HepG2 (cell line): ENCODE measurements around the gene NT5C1B. TPM values are rescaled to one million over a fixed set of nuclear protein-coding genes. Genes with fewer than 3 reads are reported as not detected.

Experiments
- ATAC-seq: fragments of 200-7000 bp; cut with Tn5 transposase; 3 replicates; pipeline ENCODE4 v1.9.1; 2020; ENCODE audit warnings: mild to moderate bottlenecking, moderate library complexity
- BruUV-seq: library from RNA; stranded (reverse); fragments of 400-500 nt; replicated peaks from 2 replicates; lab custom pipeline; 2021; lab: Mats Ljungman, UMichigan
- CTCF ChIA-PET: fragments of 300-600 bp; formaldehyde crosslinking; extraction: SDS; loops from one replicate; lab custom pipeline; 2021; ENCODE audit warnings: low total read pairs, inconsistent platforms, low intra/inter-chr PET ratio; lab: Yijun Ruan, JAX
- POLR2A ChIA-PET: fragments of 350-600 bp; sonication (Branson Sonifier 250); formaldehyde crosslinking; loops from one replicate; lab custom pipeline; 2020; ENCODE audit warnings: antibody characterized with exemption, inconsistent platforms; lab: Yijun Ruan, JAX
- DNase-seq: peaks from one replicate; pipeline ENCODE4 v3.0.0-alpha.2; 2015; ENCODE audit warnings: low spot score
- FAIRE-seq: peaks from 3 replicates; lab custom pipeline; 2011; peaks lifted over from hg19 to GRCh38; lab: Jason Lieb, UNC
- H2AFZ ChIP-seq: one replicate; pipeline ENCODE4 v1.6.1; 2011; ENCODE audit warnings: low read length, inconsistent platforms
- H3K27ac ChIP-seq: fragments of 300-600 bp; 3 replicates; pipeline ENCODE4 v1.8.0; 2011; ENCODE audit warnings: mixed run types, mild to moderate bottlenecking, mixed read lengths, low read length, inconsistent platforms; ENCODE audit not compliant: insufficient read depth; ENCODE audit errors: extremely low read length
- H3K27me3 ChIP-seq, 2 experiments: fragments of 200-600 bp in 1 of 2; 2 replicates in 1 of 2; 3 replicates in 1 of 2; pipeline versions ENCODE4 v1.6.0 to v1.8.0; 2011; ENCODE audit warnings: low read length in 2 of 2, mild to moderate bottlenecking in 2 of 2, moderate library complexity in 2 of 2, inconsistent platforms in 1 of 2; ENCODE audit not compliant: insufficient read depth in 2 of 2, control insufficient read depth in 1 of 2
- H3K36me3 ChIP-seq, 2 experiments: fragments of 200-600 bp in 1 of 2; replicated peaks in 1 of 2; 2 replicates in 1 of 2; 3 replicates in 1 of 2; pipeline versions ENCODE4 v1.5.1 to v1.8.0; 2011; ENCODE audit warnings: low read length in 2 of 2, inconsistent platforms in 1 of 2; ENCODE audit not compliant: insufficient read depth in 2 of 2, control insufficient read depth in 1 of 2
- H3K4me1 ChIP-seq: 2 replicates; pipeline ENCODE4 v1.5.1; 2012; ENCODE audit warnings: low read length, inconsistent platforms; ENCODE audit not compliant: insufficient read depth
- H3K4me2 ChIP-seq: 2 replicates; pipeline ENCODE4 v1.6.0; 2011; ENCODE audit warnings: low read depth, low read length, inconsistent platforms
- H3K4me3 ChIP-seq, 3 experiments: fragments of 200-600 bp in 1 of 3; sonication (generic), shearing (Covaris generic) in 1 of 3; replicated peaks in 1 of 3; 2 replicates each; pipeline ENCODE4 v1.5.1; 2011 to 2016; ENCODE audit warnings: low read length in 3 of 3, inconsistent platforms in 2 of 3, low read depth in 2 of 3, mild to moderate bottlenecking in 2 of 3, control low read depth in 1 of 3, mixed read lengths in 1 of 3; ENCODE audit not compliant: insufficient read depth in 1 of 3
- H3K79me2 ChIP-seq: one replicate; pipeline ENCODE4 v1.6.1; 2011; ENCODE audit warnings: low read length, inconsistent platforms; ENCODE audit not compliant: insufficient read depth
- H3K9ac ChIP-seq: 2 replicates; pipeline ENCODE4 v1.6.0; 2011; ENCODE audit warnings: mild to moderate bottlenecking, low read depth, low read length, inconsistent platforms; ENCODE audit not compliant: insufficient read depth
- H3K9me3 ChIP-seq: 2 replicates; pipeline ENCODE4 v1.5.1; 2012; ENCODE audit warnings: mild to moderate bottlenecking, low read length
- H4K20me1 ChIP-seq: 2 replicates; pipeline ENCODE4 v1.6.0; 2011; ENCODE audit warnings: inconsistent platforms, mild to moderate bottlenecking, low read length, moderate library complexity; ENCODE audit not compliant: insufficient read depth
- ISX ChIP-seq: sonication (generic); formaldehyde crosslinking; conservative IDR thresholded peaks from 2 replicates; pipeline ENCODE4 v1.5.0; 2020; ENCODE audit warnings: missing genetic modification reagents
- MBD4 ChIP-seq: IDR thresholded peaks from 2 replicates; pipeline ENCODE4 v1.6.1; 2012; ENCODE audit warnings: low read length, inconsistent platforms, borderline replicate concordance
- MED8 ChIP-seq: sonication (generic); formaldehyde crosslinking; IDR thresholded peaks from 2 replicates; pipeline ENCODE4 v1.8.1; 2023; ENCODE audit warnings: mild to moderate bottlenecking, missing genetic modification reagents; ENCODE audit not compliant: insufficient replicate concordance
- MIER2 ChIP-seq: IDR thresholded peaks from 2 replicates; pipeline ENCODE4 v1.6.1; 2016; ENCODE audit warnings: missing biosample characterization, missing genetic modification reagents
- MNT ChIP-seq: fragments of 450-650 bp; IDR thresholded peaks from 2 replicates; pipeline ENCODE4 v1.6.1; 2016
- NFYB ChIP-seq: sonication (generic); formaldehyde crosslinking; IDR thresholded peaks from 2 replicates; pipeline ENCODE4 v1.4.0; 2020; ENCODE audit warnings: missing genetic modification reagents
- NKX3-1 ChIP-seq: sonication (generic); formaldehyde crosslinking; IDR thresholded peaks from 2 replicates; pipeline ENCODE4 v1.5.0; 2020; ENCODE audit warnings: missing genetic modification reagents
- RAD51 ChIP-seq: fragments of 450-650 bp; IDR thresholded peaks from 2 replicates; pipeline ENCODE4 v1.6.1; 2016; ENCODE audit warnings: borderline replicate concordance
- SIN3A ChIP-seq: IDR thresholded peaks from 2 replicates; pipeline ENCODE4 v1.6.1; 2011; ENCODE audit warnings: low read depth, mild to moderate bottlenecking, control low read depth, low read length, borderline replicate concordance
- ZNF549 ChIP-seq: sonication (generic); formaldehyde crosslinking; IDR thresholded peaks from 2 replicates; pipeline ENCODE4 v1.5.0; 2020; ENCODE audit warnings: missing genetic modification reagents
- WGBS: methylation state at CpG from one replicate; pipeline ENCODE4 v1.1.6; 2017; ENCODE audit warnings: low lambda C conversion rate; 5-methylcytosine and 5-hydroxymethylcytosine counted together
- in situ Hi-C: cut with HindIII; loops from 2 replicates; pipeline ENCODE4 v1.10.0; 2017; ENCODE audit warnings: low pct_unique_long_range_greater_than_20kb; ENCODE audit not compliant: extremely low pct_ligation_motif_present
- intact Hi-C: fragments of 100-400 bp; cut with micrococcal nuclease; formaldehyde crosslinking; loops from one replicate; pipeline ENCODE4 v1.10.0; 2022; ENCODE audit not compliant: unreplicated experiment
- polyA plus RNA-seq, 8 experiments: library from polyadenylated mRNA; depleted of rRNA in 3 of 8; stranded (reverse) in 7 of 8; unstranded in 1 of 8; fragments of >200 nt; fragmentation: Illumina TruSeq in 4 of 8; extraction: Trizol in 4 of 8; gene quantifications; 2 replicates each; pipeline versions ENCODE4 v1.2.1 to v1.2.3, GENCODE V29; 2011 to 2016; ENCODE audit warnings: low read depth in 4 of 8, missing spikeins in 1 of 8, mixed read lengths in 1 of 8; ENCODE audit not compliant: insufficient read depth in 1 of 8
- total RNA-seq, 5 experiments: library from RNA; depleted of rRNA; stranded (reverse); fragments of >200 nt; fragmentation: Illumina TruSeq; extraction: Trizol; gene quantifications; 2 replicates each; pipeline ENCODE4 v1.2.3, GENCODE V29; 2016; ENCODE audit warnings: low read depth in 1 of 5
- TF ChIP-seq, protein P1 (sequence below): sonication (generic); formaldehyde crosslinking; IDR thresholded peaks from 2 replicates; pipeline ENCODE4 v1.4.0; 2020; ENCODE audit warnings: missing genetic modification reagents

NT5C1B gene
- total and polyA plus RNA-seq, 2 of the 13 experiments (the other 11 are each of a cell fraction or from before 2014, with no cell fraction given): not detected

DNA sequence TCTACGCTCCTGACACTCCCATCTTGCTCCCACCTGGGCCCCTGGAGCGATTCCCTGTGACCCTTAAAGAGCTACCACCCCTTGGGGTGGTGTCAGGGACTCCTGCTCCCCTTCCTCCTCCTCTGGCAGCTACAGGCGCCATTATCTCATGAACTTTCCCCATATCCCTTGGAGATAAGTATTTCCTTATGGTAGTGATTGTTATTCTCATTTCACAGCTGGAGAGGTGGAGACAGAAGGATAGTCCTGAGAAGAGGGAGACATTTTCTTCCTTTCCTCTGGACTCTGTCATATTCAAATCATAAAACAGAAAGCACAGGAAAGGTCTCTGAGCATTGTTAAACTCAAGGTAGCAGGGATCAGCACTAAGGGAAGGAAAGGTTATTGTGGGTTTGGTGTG, 63.5 kb downstream of the NT5C1B start:
- no peak overlapping the region for H3K9ac ChIP-seq
- no peaks in the 10 kb centered on the region for H4K20me1 ChIP-seq
- DNase-seq: no peak
- no peaks in the 10 kb centered on the region for H3K36me3 ChIP-seq
- H3K79me2 ChIP-seq: no peaks in the 10 kb centered on the region
- no peak overlapping the region for H3K4me3 ChIP-seq
- no TSS peak for BruUV-seq
- H3K27me3 ChIP-seq: peaks cover 2 to 9% of the 10 kb centered on the region in 2 experiments; a peak in 4 of 5 replicates
- H3K4me1 ChIP-seq: no peaks in the 10 kb centered on the region
- intact Hi-C loops (loop anchor here (10.0 kb wide), 1 partner anchor 359 kb away; no protein-coding TSS in a partner anchor), in situ Hi-C loops (no loop called here)
- ChIA-PET POLR2A (no interaction called here), CTCF (no interaction called here)
- TF ChIP-seq, protein P1, sequence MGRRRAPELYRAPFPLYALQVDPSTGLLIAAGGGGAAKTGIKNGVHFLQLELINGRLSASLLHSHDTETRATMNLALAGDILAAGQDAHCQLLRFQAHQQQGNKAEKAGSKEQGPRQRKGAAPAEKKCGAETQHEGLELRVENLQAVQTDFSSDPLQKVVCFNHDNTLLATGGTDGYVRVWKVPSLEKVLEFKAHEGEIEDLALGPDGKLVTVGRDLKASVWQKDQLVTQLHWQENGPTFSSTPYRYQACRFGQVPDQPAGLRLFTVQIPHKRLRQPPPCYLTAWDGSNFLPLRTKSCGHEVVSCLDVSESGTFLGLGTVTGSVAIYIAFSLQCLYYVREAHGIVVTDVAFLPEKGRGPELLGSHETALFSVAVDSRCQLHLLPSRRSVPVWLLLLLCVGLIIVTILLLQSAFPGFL (CRISPR knock-in tag): no peak
- TF ChIP-seq SIN3A (no peak), ZNF549 (CRISPR knock-in tag) (no peak), ISX (no peak), MED8 (CRISPR knock-in tag) (no peak), MIER2 (CRISPR knock-in tag) (no peak), NKX3-1 (no peak), NFYB (CRISPR knock-in tag) (no peak), MNT (no peak), RAD51 (no peak), MBD4 (no peak)
- no peak overlapping the region for H2AFZ ChIP-seq
- no peak for ATAC-seq
- no peaks in the 10 kb centered on the region for H3K9me3 ChIP-seq
- FAIRE-seq: no peak
- H3K4me2 ChIP-seq: no peak overlapping the region
- 6% methylated on average over 3 of the region's 3 CpGs for WGBS
- no peak overlapping the region for H3K27ac ChIP-seq
